SK-N-SH (cell line): ENCODE results near the gene SOX9. TPM values are rescaled to one million over a fixed set of nuclear protein-coding genes. Genes with fewer than 3 reads are reported as not detected.

ENCODE experiments used
- CTCF ChIA-PET: fragments of 300-600, 350-600 bp; formaldehyde crosslinking; extraction: SDS; loops from one replicate; lab custom pipeline; 2021; lab: Yijun Ruan, JAX
- POLR2A ChIA-PET: fragments of 350-600 bp; sonication (Branson Sonifier 250); formaldehyde crosslinking; extraction: SDS; loops from one replicate; lab custom pipeline; 2020; ENCODE audit warnings: antibody characterized with exemption, inconsistent platforms; lab: Yijun Ruan, JAX
- DNase-seq: peaks from one replicate; pipeline ENCODE4 v3.0.0; 2012
- H2AFZ ChIP-seq: fragments of 200-600 bp; sonication (generic); 2 replicates; pipeline ENCODE4 v1.8.1; 2016; ENCODE audit warnings: antibody characterized with exemption, mild to moderate bottlenecking, low read depth
- H3F3A ChIP-seq: fragments of 200-600 bp; sonication (generic); replicated peaks from 2 replicates; pipeline ENCODE3; 2016; ENCODE audit warnings: antibody characterized with exemption, mild to moderate bottlenecking; ENCODE audit not compliant: insufficient read depth
- H3K27ac ChIP-seq, 2 experiments: fragments of 200-500 bp in 1 of 2; fragments of 200-600 bp in 1 of 2; sonication (Bioruptor generic) in 1 of 2; sonication (generic), shearing (Covaris generic) in 1 of 2; 2 replicates each; pipeline versions ENCODE4 v1.5.1 to v1.6.1; 2014 to 2016; ENCODE audit warnings: low read depth in 2 of 2, inconsistent platforms in 1 of 2, low read length in 1 of 2, mild to moderate bottlenecking in 1 of 2, mixed read lengths in 1 of 2
- H3K27me3 ChIP-seq: fragments of 200-600 bp; sonication (generic), shearing (Covaris generic); 2 replicates; pipeline ENCODE4 v1.6.1; 2016; ENCODE audit warnings: mixed run types; ENCODE audit not compliant: insufficient read depth
- H3K36me3 ChIP-seq, 2 experiments: fragments of 200-500 bp in 1 of 2; fragments of 200-600 bp in 1 of 2; sonication (Bioruptor generic) in 1 of 2; sonication (generic) in 1 of 2; replicated peaks in 1 of 2; 2 replicates each; pipeline versions ENCODE3 to v1.5.1; 2014 to 2016; ENCODE audit warnings: low read length in 1 of 2, mild to moderate bottlenecking in 1 of 2; ENCODE audit not compliant: insufficient read depth in 2 of 2, control insufficient read depth in 1 of 2
- H3K4me1 ChIP-seq, 2 experiments: fragments of 200-500 bp in 1 of 2; fragments of 200-600 bp in 1 of 2; sonication (Bioruptor generic) in 1 of 2; sonication (generic), shearing (Covaris generic) in 1 of 2; 2 replicates each; pipeline versions ENCODE4 v1.5.1 to v1.6.1; 2014 to 2016; ENCODE audit warnings: low read depth in 1 of 2, low read length in 1 of 2, mixed run types in 1 of 2; ENCODE audit not compliant: insufficient read depth in 2 of 2, control insufficient read depth in 1 of 2
- H3K4me2 ChIP-seq: fragments of 200-600 bp; sonication (generic), shearing (Covaris generic); 2 replicates; pipeline ENCODE4 v1.6.1; 2017; ENCODE audit warnings: mixed run types
- H3K4me3 ChIP-seq, 2 experiments: fragments of 200-500 bp in 1 of 2; fragments of 200-600 bp in 1 of 2; sonication (Bioruptor generic) in 1 of 2; sonication (generic), shearing (Covaris generic) in 1 of 2; 2 replicates each; pipeline versions ENCODE4 v1.5.1 to v1.8.1; 2014 to 2016; ENCODE audit warnings: low read depth in 2 of 2, inconsistent platforms in 1 of 2, low read length in 1 of 2, mild to moderate bottlenecking in 1 of 2, mixed read lengths in 1 of 2, moderate library complexity in 1 of 2
- H3K79me2 ChIP-seq: fragments of 200-600 bp; sonication (generic); 2 replicates; pipeline ENCODE4 v1.8.1; 2017; ENCODE audit warnings: mild to moderate bottlenecking; ENCODE audit not compliant: insufficient read depth
- H3K9ac ChIP-seq: fragments of 200-600 bp; sonication (generic); 2 replicates; pipeline ENCODE4 v1.6.1; 2017; ENCODE audit warnings: mixed run types
- H3K9me2 ChIP-seq: fragments of 200-600 bp; sonication (generic); 2 replicates; pipeline ENCODE4 v1.6.1; 2017; ENCODE audit warnings: mixed run types
- H3K9me3 ChIP-seq: fragments of 200-600 bp; sonication (generic); 2 replicates; pipeline ENCODE4 v1.6.1; 2017; ENCODE audit warnings: mixed run types, mild to moderate bottlenecking, moderate library complexity
- H4K20me1 ChIP-seq: fragments of 200-600 bp; sonication (generic); 2 replicates; pipeline ENCODE4 v1.6.1; 2017; ENCODE audit warnings: mild to moderate bottlenecking, mixed run types; ENCODE audit not compliant: insufficient read depth
- EP300 ChIP-seq, 2 experiments: IDR thresholded peaks; 2 replicates each; pipeline versions ENCODE4 v1.4.0 to v1.6.1; 2012; ENCODE audit warnings: borderline replicate concordance in 1 of 2, low read depth in 1 of 2, low read length in 1 of 2
- EZH2phosphoT487 ChIP-seq: fragments of 200-600 bp; sonication (generic); IDR thresholded peaks from 2 replicates; pipeline ENCODE4 v1.6.1; 2017; ENCODE audit warnings: low read depth, mixed run types, mild to moderate bottlenecking, antibody characterized with exemption, moderate library complexity, borderline replicate concordance
- FOSL2 ChIP-seq: IDR thresholded peaks from 2 replicates; pipeline ENCODE4 v1.4.0; 2012; ENCODE audit warnings: low read depth, mild to moderate bottlenecking, moderate library complexity, borderline replicate concordance
- FOXJ3 ChIP-seq: sonication (generic); formaldehyde crosslinking; IDR thresholded peaks from 2 replicates; pipeline ENCODE4 v1.5.1; 2020; ENCODE audit warnings: mild to moderate bottlenecking, missing genetic modification reagents
- GABPA ChIP-seq: IDR thresholded peaks from 2 replicates; pipeline ENCODE4 v1.4.0; 2012; ENCODE audit warnings: low read depth, mild to moderate bottlenecking
- MXI1 ChIP-seq: IDR thresholded peaks from 2 replicates; pipeline ENCODE4 v1.6.1; 2012; ENCODE audit warnings: mild to moderate bottlenecking, low read depth, low read length, improper control_type of control experiment
- NRF1 ChIP-seq: IDR thresholded peaks from 2 replicates; pipeline ENCODE4 v1.6.1; 2012; ENCODE audit warnings: low read depth, mild to moderate bottlenecking, low read length
- RAD21 ChIP-seq: IDR thresholded peaks from 2 replicates; pipeline ENCODE4 v1.6.1; 2012; ENCODE audit warnings: mild to moderate bottlenecking, low read length
- RXRA ChIP-seq: IDR thresholded peaks from 2 replicates; pipeline ENCODE4 v1.4.0; 2012; ENCODE audit warnings: low read depth, mild to moderate bottlenecking, borderline replicate concordance
- SMC3 ChIP-seq: IDR thresholded peaks from 2 replicates; pipeline ENCODE4 v1.6.1; 2012; ENCODE audit warnings: low read depth, low read length, improper control_type of control experiment
- TCF12 ChIP-seq: IDR thresholded peaks from 2 replicates; pipeline ENCODE4 v1.4.0; 2012
- TEAD4 ChIP-seq: IDR thresholded peaks from 2 replicates; pipeline ENCODE4 v1.4.0; 2012; ENCODE audit warnings: mild to moderate bottlenecking, borderline replicate concordance; ENCODE audit not compliant: insufficient read depth
- WGBS: methylation state at CpG from one replicate; pipeline ENCODE4 v1.1.6; 2017; ENCODE audit warnings: low lambda C conversion rate; 5-methylcytosine and 5-hydroxymethylcytosine counted together
- polyA plus RNA-seq, 3 experiments: library from polyadenylated mRNA; depleted of rRNA; stranded (reverse); fragments of >200 nt; gene quantifications; 2 replicates each; pipeline ENCODE4 v1.2.3, GENCODE V29; 2012
- TF ChIP-seq, protein P1 (sequence below): IDR thresholded peaks from 2 replicates; pipeline ENCODE4 v1.6.1; 2012; ENCODE audit warnings: mild to moderate bottlenecking, low read depth, low read length, moderate library complexity
- TF ChIP-seq, protein P2 (sequence below): IDR thresholded peaks from 2 replicates; pipeline ENCODE4 v1.4.0; 2012; ENCODE audit warnings: low read depth, borderline replicate concordance
- TF ChIP-seq, protein P3 (sequence below): fragments of 200-600 bp; sonication (generic); IDR thresholded peaks from 2 replicates; pipeline ENCODE4 v1.6.1; 2017; ENCODE audit warnings: antibody characterized with exemption, mild to moderate bottlenecking, moderate library complexity

Gene SOX9
- polyA plus RNA-seq, 1 of the 3 experiments (the other 2 are of a cell fraction): 35.3 TPM

DNA sequence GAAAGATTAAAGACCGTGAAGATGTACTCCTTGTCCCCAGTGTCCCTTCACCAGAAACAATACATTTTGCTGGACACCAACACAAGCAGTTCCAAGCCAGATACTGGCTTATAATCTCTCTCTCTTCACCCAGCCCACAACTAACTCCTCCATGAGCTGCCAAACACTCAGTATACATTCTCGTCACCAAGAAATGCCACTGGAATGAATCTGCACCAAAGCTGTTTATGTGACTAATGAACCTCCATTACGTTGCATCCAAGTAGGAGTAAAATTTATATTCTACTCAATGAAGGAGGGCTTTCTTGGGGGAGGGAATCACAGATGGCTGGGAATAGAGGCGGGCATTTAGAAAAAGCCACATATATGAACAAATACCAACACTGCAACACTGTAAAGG lies 20.9 kb upstream of the SOX9 start (continued):
- TF ChIP-seq, protein P1, sequence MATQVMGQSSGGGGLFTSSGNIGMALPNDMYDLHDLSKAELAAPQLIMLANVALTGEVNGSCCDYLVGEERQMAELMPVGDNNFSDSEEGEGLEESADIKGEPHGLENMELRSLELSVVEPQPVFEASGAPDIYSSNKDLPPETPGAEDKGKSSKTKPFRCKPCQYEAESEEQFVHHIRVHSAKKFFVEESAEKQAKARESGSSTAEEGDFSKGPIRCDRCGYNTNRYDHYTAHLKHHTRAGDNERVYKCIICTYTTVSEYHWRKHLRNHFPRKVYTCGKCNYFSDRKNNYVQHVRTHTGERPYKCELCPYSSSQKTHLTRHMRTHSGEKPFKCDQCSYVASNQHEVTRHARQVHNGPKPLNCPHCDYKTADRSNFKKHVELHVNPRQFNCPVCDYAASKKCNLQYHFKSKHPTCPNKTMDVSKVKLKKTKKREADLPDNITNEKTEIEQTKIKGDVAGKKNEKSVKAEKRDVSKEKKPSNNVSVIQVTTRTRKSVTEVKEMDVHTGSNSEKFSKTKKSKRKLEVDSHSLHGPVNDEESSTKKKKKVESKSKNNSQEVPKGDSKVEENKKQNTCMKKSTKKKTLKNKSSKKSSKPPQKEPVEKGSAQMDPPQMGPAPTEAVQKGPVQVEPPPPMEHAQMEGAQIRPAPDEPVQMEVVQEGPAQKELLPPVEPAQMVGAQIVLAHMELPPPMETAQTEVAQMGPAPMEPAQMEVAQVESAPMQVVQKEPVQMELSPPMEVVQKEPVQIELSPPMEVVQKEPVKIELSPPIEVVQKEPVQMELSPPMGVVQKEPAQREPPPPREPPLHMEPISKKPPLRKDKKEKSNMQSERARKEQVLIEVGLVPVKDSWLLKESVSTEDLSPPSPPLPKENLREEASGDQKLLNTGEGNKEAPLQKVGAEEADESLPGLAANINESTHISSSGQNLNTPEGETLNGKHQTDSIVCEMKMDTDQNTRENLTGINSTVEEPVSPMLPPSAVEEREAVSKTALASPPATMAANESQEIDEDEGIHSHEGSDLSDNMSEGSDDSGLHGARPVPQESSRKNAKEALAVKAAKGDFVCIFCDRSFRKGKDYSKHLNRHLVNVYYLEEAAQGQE: no peak
- TF ChIP-seq MXI1 (no peak), FOXJ3 (CRISPR knock-in tag) (no peak)
- TF ChIP-seq, protein P2, sequence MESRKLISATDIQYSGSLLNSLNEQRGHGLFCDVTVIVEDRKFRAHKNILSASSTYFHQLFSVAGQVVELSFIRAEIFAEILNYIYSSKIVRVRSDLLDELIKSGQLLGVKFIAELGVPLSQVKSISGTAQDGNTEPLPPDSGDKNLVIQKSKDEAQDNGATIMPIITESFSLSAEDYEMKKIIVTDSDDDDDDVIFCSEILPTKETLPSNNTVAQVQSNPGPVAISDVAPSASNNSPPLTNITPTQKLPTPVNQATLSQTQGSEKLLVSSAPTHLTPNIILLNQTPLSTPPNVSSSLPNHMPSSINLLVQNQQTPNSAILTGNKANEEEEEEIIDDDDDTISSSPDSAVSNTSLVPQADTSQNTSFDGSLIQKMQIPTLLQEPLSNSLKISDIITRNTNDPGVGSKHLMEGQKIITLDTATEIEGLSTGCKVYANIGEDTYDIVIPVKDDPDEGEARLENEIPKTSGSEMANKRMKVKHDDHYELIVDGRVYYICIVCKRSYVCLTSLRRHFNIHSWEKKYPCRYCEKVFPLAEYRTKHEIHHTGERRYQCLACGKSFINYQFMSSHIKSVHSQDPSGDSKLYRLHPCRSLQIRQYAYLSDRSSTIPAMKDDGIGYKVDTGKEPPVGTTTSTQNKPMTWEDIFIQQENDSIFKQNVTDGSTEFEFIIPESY: no peak

DNA sequence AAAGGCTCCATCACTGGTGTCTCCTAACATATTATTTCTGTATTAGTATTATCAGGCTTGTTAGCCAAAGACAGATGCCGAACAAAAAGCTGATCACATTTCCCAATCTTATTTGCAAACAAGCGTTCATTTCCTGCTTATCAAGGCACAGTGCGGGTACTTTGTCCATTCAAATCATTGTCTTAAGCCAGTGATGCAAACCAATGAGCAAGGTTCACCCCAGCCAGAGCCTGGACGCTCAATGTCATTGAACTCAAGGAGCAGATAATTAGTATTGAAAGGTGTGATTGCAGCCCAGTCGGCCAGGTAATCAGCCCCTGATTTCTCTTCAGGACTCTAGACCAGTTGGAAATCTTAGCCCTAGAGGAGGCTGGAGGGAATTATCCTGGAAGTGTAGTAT lies 20.4 kb upstream of the SOX9 start:
- H4K20me1 ChIP-seq: no peaks in the 10 kb centered on the region
- no peaks in the 10 kb centered on the region for H3K9me2 ChIP-seq
- ChIA-PET CTCF (interaction anchor here (1.6 kb wide), 1 partner anchor 440 kb away, joined by 4 read pairs; no protein-coding TSS in a partner anchor), POLR2A (no interaction called here)
- no peaks in the 10 kb centered on the region for H3K36me3 ChIP-seq
- H3K4me2 ChIP-seq: no peak overlapping the region
- no peak overlapping the region for H2AFZ ChIP-seq
- H3F3A ChIP-seq: no peaks in the 10 kb centered on the region
- no peaks in the 10 kb centered on the region for H3K79me2 ChIP-seq
- no peak for DNase-seq
- no peak overlapping the region for H3K9ac ChIP-seq
- H3K4me1 ChIP-seq: no peaks in the 10 kb centered on the region
- H3K4me3 ChIP-seq: no peak overlapping the region
- WGBS: 65% methylated on average over 5 of the region's 5 CpGs
- no peak for TF ChIP-seq SMC3
- TF ChIP-seq TEAD4: no peak
- no peak for TF ChIP-seq FOSL2
- TF ChIP-seq, protein P3, sequence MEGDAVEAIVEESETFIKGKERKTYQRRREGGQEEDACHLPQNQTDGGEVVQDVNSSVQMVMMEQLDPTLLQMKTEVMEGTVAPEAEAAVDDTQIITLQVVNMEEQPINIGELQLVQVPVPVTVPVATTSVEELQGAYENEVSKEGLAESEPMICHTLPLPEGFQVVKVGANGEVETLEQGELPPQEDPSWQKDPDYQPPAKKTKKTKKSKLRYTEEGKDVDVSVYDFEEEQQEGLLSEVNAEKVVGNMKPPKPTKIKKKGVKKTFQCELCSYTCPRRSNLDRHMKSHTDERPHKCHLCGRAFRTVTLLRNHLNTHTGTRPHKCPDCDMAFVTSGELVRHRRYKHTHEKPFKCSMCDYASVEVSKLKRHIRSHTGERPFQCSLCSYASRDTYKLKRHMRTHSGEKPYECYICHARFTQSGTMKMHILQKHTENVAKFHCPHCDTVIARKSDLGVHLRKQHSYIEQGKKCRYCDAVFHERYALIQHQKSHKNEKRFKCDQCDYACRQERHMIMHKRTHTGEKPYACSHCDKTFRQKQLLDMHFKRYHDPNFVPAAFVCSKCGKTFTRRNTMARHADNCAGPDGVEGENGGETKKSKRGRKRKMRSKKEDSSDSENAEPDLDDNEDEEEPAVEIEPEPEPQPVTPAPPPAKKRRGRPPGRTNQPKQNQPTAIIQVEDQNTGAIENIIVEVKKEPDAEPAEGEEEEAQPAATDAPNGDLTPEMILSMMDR: no peak
- no peak for TF ChIP-seq NRF1
- TF ChIP-seq GABPA: no peak
- TF ChIP-seq RXRA: no peak
- TF ChIP-seq RAD21: no peak
- TF ChIP-seq TCF12: no peak
- no peak for TF ChIP-seq EZH2phosphoT487
- TF ChIP-seq, protein P2: no peak
- no peak for TF ChIP-seq EP300 (IDR thresholded peaks at IDR 0.05; ENCODE audit: borderline replicate concordance in 1 of 2, low read depth in 1 of 2, low read length in 1 of 2)
- TF ChIP-seq, protein P1: no peak
- no peaks in the 10 kb centered on the region for H3K27me3 ChIP-seq
- H3K9me3 ChIP-seq: no peaks in the 10 kb centered on the region
- H3K27ac ChIP-seq: no peak overlapping the region
